Psoas muscle (tissue), 8 donors: Measurements from ENCODE around the gene FREM3. TPM values are rescaled to one million over a fixed set of nuclear protein-coding genes. Genes with fewer than 3 reads are reported as not detected.

Experiments used
- ATAC-seq, 4 donors: fragments of 200-7000 bp; cut with Tn5 transposase; one replicate each; pipeline ENCODE4 v1.9.1; 2020; ENCODE audit warnings: moderate library complexity in 3 of 4, mild to moderate bottlenecking in 2 of 4
- DNase-seq, 2 donors: peaks; one replicate each; pipeline ENCODE4 v3.0.0-alpha.2; 2020
- H3K27ac ChIP-seq: fragments of 200-600 bp; one replicate; pipeline ENCODE4 v1.8.0; 2022
- H3K27me3 ChIP-seq, 3 donors: fragments of 200-600 bp in 1 of 3; one replicate each; pipeline versions ENCODE4 v1.6.1 to v1.8.0; 2013 to 2022; ENCODE audit warnings: low read length in 2 of 3, mild to moderate bottlenecking in 2 of 3, moderate library complexity in 1 of 3; ENCODE audit not compliant: insufficient read depth in 3 of 3
- H3K36me3 ChIP-seq, 2 donors: fragments of 200-600 bp in 1 of 2; one replicate each; pipeline versions ENCODE4 v1.6.1 to v1.8.0; 2013 to 2022; ENCODE audit warnings: low read depth in 1 of 2, mild to moderate bottlenecking in 1 of 2, moderate library complexity in 1 of 2; ENCODE audit not compliant: insufficient read depth in 1 of 2
- H3K4me1 ChIP-seq: fragments of 200-600 bp; one replicate; pipeline ENCODE4 v1.8.0; 2022
- H3K4me3 ChIP-seq: fragments of 200-600 bp; one replicate; pipeline ENCODE4 v1.8.0; 2022; ENCODE audit warnings: mild to moderate bottlenecking
- H3K9me3 ChIP-seq: fragments of 200-600 bp; one replicate; pipeline ENCODE4 v1.8.0; 2022
- WGBS, 3 donors: extraction: QIAGEN DNeasy Blood & Tissue Kit; methylation state at CpG; one replicate each; pipeline versions ENCODE4 v1.1.6 to v1.1.7; 2013; 5-methylcytosine and 5-hydroxymethylcytosine counted together
- intact Hi-C, 2 donors: fragments of 100-400 bp; cut with DNase I; formaldehyde crosslinking; loops; one replicate each; pipeline versions ENCODE4 v1.11.0 to v1.14.2; 2022
- polyA plus RNA-seq, 3 donors: library from polyadenylated mRNA; stranded (reverse); fragments of 200-250 nt; gene quantifications; one replicate each; pipeline ENCODE4 v1.2.3, GENCODE V29; 2013
- total RNA-seq, 4 donors: library from RNA; stranded (reverse); fragmentation: NEBNext Ultra II Directional in 2 of 4; extraction: Animal tissue kit (Norgen Biotek cat#: 25700) in 2 of 4; gene quantifications; one replicate each; pipeline versions ENCODE4 v1.2.1 to v1.2.4, GENCODE V29; 2021 to 2023
- TF ChIP-seq, protein P1 (sequence below): fragments of 200-600 bp; IDR thresholded peaks from one replicate; pipeline ENCODE4 v1.8.0; 2022; ENCODE audit warnings: antibody characterized with exemption
- donor health status: healthy with polysubstance abuse.
- donor health status: DM: no; HTN: no; CAD: no; lungs with moderate emphysema.
- donor health status: Bipolar disorder and iron deficiency.
- donor health status: healthy.
- donor health status: DM: yes; HTN: yes; CAD: no.
- donor health status: DM: no; HTN: no; CAD: no.
- donor health status: DM: no; HTN: no; CAD: no.
- donor health status: DM: yes; HTN: yes; CAD: no.

Gene FREM3
- total and polyA plus RNA-seq, 7 donors = 0.01 TPM; not detected in 6

DNA sequence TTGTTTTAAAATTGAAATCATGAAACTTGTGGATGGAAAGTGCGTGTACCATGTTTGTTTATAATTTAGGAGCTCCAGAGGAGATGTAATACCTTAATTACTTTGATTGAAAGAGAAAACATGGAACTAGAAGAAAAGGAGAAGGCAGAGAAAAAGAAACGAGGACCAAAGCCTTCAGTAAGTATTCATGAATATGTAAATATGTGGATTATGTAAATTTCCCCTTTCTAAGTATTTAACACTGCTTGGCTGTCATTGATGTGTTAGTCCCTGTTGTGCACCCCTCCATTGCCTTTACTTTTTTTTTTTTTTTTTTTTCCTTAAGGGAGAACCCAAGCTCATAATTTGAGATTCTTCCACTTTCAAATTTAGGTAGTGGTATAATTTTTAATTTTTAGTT lies 150.5 kb downstream of the FREM3 start:
- intact Hi-C loops = loop anchor here in 1 of 2 donors (10.0 kb wide), 1 partner anchor 1565 kb away; no protein-coding TSS in a partner anchor
- WGBS, 3 donors = 86 to 94% (median 91%) methylated on average over 2 of the region's 2 CpGs
- Histone ChIP-seq H3K27ac (no peak overlapping the region), H3K27me3 (no peaks in the 10 kb centered on the region), H3K36me3 (peaks cover 0 to 94% of the 10 kb centered on the region in 2 donors), H3K9me3 (no peaks in the 10 kb centered on the region), H3K4me1 (no peaks in the 10 kb centered on the region), H3K4me3 (no peak overlapping the region)
- DNase-seq (no peak), ATAC-seq (no peak)
- TF ChIP-seq, protein P1, sequence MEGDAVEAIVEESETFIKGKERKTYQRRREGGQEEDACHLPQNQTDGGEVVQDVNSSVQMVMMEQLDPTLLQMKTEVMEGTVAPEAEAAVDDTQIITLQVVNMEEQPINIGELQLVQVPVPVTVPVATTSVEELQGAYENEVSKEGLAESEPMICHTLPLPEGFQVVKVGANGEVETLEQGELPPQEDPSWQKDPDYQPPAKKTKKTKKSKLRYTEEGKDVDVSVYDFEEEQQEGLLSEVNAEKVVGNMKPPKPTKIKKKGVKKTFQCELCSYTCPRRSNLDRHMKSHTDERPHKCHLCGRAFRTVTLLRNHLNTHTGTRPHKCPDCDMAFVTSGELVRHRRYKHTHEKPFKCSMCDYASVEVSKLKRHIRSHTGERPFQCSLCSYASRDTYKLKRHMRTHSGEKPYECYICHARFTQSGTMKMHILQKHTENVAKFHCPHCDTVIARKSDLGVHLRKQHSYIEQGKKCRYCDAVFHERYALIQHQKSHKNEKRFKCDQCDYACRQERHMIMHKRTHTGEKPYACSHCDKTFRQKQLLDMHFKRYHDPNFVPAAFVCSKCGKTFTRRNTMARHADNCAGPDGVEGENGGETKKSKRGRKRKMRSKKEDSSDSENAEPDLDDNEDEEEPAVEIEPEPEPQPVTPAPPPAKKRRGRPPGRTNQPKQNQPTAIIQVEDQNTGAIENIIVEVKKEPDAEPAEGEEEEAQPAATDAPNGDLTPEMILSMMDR = no peak

DNA sequence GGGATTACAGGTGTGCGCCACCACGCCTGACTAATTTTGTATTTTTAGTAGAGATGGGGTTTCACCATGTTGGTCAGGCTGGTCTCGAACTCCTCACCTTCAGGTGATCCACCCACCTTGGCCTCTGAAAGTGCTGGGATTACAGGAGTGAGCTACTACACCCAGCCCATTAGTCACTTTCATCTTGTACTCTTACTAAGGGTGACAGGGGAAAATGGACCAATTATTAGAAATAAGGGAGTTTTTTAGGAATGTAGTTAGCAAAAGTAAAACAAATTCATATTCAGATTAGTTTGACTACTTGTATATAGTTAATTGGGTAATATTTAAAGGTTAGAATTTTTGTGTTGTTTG lies 160.8 kb downstream of the FREM3 start:
- Histone ChIP-seq H3K27ac (no peak overlapping the region), H3K4me3 (no peak overlapping the region), H3K36me3 (peaks cover 16 to 100% of the 10 kb centered on the region in 2 donors), H3K4me1 (no peaks in the 10 kb centered on the region), H3K9me3 (no peaks in the 10 kb centered on the region), H3K27me3 (no peaks in the 10 kb centered on the region)
- intact Hi-C loops = loop anchor here in 1 of 2 donors (10.0 kb wide), 1 partner anchor 1575 kb away; no protein-coding TSS in a partner anchor
- TF ChIP-seq, protein P1 = no peak
- WGBS, 3 donors = 97 to 100% (median 97%) methylated on average over 3 of the region's 3 CpGs
- no peak for DNase-seq
- ATAC-seq = no peak

DNA sequence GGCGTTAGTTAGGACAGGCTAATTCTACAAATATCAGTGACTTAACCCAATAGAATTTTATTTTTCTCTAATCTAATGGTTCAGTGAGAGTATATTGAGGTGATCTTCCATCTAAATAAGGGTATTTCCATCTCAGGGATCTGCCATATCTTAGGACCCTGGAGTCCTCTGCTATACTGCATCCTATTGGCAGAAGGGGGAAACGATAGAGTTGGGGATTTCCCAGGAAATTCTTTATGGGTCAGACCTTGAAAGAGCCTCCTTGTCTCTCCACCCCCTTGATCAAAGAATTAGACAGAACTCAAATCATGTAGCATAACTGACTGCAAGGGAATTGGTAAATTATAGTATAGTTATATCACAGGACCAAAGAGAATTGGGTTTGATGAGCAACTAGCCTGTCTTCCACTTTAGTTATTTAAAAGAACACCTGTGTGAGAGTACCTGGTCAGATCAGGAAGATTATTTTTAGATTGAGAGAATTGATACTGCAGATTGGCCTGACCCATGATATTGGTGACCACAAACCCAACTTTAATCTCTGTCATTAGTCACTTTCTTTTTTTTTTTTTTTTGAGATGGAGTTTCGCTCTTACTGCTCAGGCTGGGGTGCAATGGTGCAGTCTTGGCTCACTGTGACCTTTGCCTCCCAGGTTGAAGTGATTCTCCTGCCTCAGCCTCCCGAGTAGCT lies 161.4 kb downstream of the FREM3 start:
- ATAC-seq (no peak), DNase-seq (no peak)
- TF ChIP-seq, protein P1 = no peak
- peaks cover 16 to 100% of the 10 kb centered on the region in 2 donors for H3K36me3 ChIP-seq
- 91 to 95% (median 92%) methylated on average over 4 of the region's 4 CpGs for WGBS, 3 donors
- no peaks in the 10 kb centered on the region for H3K27me3 ChIP-seq
- no peaks in the 10 kb centered on the region for H3K9me3 ChIP-seq
- no peak overlapping the region for H3K27ac ChIP-seq
- intact Hi-C loops = no loop called here
- no peak overlapping the region for H3K4me3 ChIP-seq
- no peaks in the 10 kb centered on the region for H3K4me1 ChIP-seq

DNA sequence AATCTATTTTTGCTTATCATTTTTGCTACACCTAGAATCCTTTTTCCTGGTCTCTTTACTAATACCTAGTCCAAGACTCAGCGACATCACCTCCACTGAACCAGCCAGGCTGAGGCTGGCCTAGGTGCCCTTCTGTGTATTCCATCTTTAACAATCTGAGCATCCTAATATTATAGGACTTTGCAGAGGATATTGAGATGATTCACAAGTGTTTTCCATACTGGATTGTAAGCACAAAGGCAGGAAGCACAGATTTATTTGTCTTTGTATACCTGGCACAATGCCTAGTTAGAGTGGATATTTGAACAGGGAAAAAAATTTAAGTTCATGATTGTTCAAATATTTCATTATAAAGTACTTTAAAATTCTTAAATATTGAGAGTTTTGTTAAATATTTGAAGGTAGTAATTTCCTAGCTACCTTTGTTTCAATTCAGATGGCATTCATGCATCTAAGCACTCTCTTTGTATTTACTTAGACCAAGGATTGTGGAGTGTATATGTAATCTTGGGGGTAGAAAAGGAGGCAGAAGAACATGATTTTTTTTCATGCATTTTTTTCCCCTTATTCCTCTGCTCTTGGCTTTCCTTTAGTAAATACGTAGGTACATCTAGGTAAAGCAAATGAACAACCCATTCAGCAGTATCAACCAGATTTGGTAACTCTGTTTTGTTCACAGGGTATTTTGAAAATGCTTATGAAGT lies 168.5 kb downstream of the FREM3 start:
- Histone ChIP-seq H3K4me3 (no peak overlapping the region), H3K36me3 (peaks cover 7 to 99% of the 10 kb centered on the region in 2 donors), H3K27ac (no peak overlapping the region), H3K4me1 (no peaks in the 10 kb centered on the region), H3K9me3 (no peaks in the 10 kb centered on the region), H3K27me3 (no peaks in the 10 kb centered on the region)
- 83 to 88% (median 85%) methylated on average over 2 of the region's 2 CpGs for WGBS, 3 donors
- TF ChIP-seq, protein P1 = no peak
- DNase-seq = no peak
- intact Hi-C loops = no loop called here
- ATAC-seq = no peak
